Transverse colon (tissue), 4 donors: ENCODE measurements around the gene AGAP1.

Source experiments
- EP300 ChIP-seq: sonication (generic); formaldehyde crosslinking; IDR thresholded peaks from one replicate; pipeline ENCODE4 v1.6.1; 2017; ENCODE audit warnings: antibody characterized with exemption, low read depth
- POLR2A ChIP-seq: fragments of 450-650 bp; IDR thresholded peaks from one replicate; pipeline ENCODE4 v1.6.1; 2016; ENCODE audit warnings: antibody characterized with exemption, mild to moderate bottlenecking, moderate library complexity
- POLR2AphosphoS5 ChIP-seq, 3 donors: sonication (generic); formaldehyde crosslinking; IDR thresholded peaks; one replicate each; pipeline ENCODE4 v1.6.1; 2016; ENCODE audit warnings: antibody characterized with exemption in 3 of 3
- TF ChIP-seq, protein P1 (sequence below), 5 experiments: fragments of 200-600 bp in 3 of 5; fragments of 450-650 bp in 2 of 5; sonication (generic) in 3 of 5; IDR thresholded peaks; 1 replicate in 2 of 5; 2 replicates in 3 of 5; pipeline ENCODE4 v1.5.1; 2016 to 2017; ENCODE audit warnings: antibody characterized with exemption in 5 of 5, inconsistent platforms in 3 of 5, mild to moderate bottlenecking in 2 of 5, moderate library complexity in 1 of 5

DNA sequence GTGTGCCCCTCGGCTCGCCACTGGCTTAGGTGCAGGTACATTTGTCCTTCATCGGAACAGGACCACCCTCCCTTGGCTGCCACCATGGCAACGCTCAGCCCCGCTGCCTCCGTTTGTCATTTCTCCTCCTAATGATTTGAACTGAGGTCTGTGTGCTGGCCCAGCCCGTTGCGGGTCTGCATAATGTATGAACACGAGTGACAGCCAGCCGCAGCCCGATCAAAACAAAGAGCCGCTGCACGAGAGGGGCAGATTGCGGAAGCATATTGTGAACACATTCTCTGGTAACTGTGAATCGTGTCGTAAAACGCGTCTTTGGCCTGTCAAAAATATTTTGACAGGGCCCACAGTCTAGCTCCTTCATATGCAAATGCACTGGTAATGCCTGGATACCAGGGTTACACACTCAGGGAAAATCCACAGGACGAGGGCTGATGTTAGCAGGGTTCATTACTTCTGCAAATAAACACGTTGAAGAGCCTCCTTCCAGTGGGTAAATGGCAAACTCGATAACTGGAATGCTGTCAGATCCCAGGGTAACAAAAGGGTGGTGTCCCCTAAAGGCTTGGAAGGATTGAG, 137.0 kb downstream of the AGAP1 start:
- no peak for TF ChIP-seq EP300
- TF ChIP-seq POLR2AphosphoS5 (IDR thresholded peaks at IDR 0.05), result peak in 1 of 3 donors; percentile 15
- TF ChIP-seq, protein P1, sequence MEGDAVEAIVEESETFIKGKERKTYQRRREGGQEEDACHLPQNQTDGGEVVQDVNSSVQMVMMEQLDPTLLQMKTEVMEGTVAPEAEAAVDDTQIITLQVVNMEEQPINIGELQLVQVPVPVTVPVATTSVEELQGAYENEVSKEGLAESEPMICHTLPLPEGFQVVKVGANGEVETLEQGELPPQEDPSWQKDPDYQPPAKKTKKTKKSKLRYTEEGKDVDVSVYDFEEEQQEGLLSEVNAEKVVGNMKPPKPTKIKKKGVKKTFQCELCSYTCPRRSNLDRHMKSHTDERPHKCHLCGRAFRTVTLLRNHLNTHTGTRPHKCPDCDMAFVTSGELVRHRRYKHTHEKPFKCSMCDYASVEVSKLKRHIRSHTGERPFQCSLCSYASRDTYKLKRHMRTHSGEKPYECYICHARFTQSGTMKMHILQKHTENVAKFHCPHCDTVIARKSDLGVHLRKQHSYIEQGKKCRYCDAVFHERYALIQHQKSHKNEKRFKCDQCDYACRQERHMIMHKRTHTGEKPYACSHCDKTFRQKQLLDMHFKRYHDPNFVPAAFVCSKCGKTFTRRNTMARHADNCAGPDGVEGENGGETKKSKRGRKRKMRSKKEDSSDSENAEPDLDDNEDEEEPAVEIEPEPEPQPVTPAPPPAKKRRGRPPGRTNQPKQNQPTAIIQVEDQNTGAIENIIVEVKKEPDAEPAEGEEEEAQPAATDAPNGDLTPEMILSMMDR (IDR thresholded peaks at IDR 0.05), result no peak
- no peak for TF ChIP-seq POLR2A
